ENCODE results near the gene ZNF324. TPM values are rescaled to one million over a fixed set of nuclear protein-coding genes. Genes with fewer than 3 reads are reported as not detected.
A peak's percentile ranks its signal among the peaks of the same experiment; 100 is the strongest.

The ZNF324 gene
- polyA plus RNA-seq, 1 of the 3 experiments (the other 2 are of a cell fraction): 5.6 TPM

GRCh38 chr19:58471736-58472135, 4.9 kb downstream of the ZNF324 start:
- Histone ChIP-seq H3K9me2 (no peaks in the 10 kb centered on the region), H3K9me3 (no peaks in the 10 kb centered on the region), H2AFZ (ENCODE audit: low read depth) (no peak overlapping the region), H3K36me3 (replicated peaks in 1 of 2; ENCODE audit: control insufficient read depth in 1 of 2, insufficient read depth in 2 of 2, low read length in 1 of 2) (peaks cover 0 to 35% of the 10 kb centered on the region in 2 experiments), H3K9ac (no peak overlapping the region), H3F3A (replicated peaks; ENCODE audit: insufficient read depth) (peaks cover 10% of the 10 kb centered on the region), H3K79me2 (ENCODE audit: insufficient read depth) (peaks cover 25% of the 10 kb centered on the region), H3K27ac (ENCODE audit: low read depth in 2 of 2, low read length in 1 of 2) (no peak overlapping the region), H4K20me1 (ENCODE audit: insufficient read depth) (peaks cover 13% of the 10 kb centered on the region; the same call in 1 of the 2 replicates), H3K27me3 (ENCODE audit: insufficient read depth) (no peaks in the 10 kb centered on the region), H3K4me2 (no peak overlapping the region), H3K4me1 (ENCODE audit: control insufficient read depth in 1 of 2, insufficient read depth in 2 of 2, low read depth in 1 of 2, low read length in 1 of 2) (peaks cover 0 to 29% of the 10 kb centered on the region in 2 experiments; a peak in 1 of 4 replicates), H3K4me3 (ENCODE audit: low read depth in 2 of 2, low read length in 1 of 2) (no peak overlapping the region)
- CTCF ChIA-PET: no interaction called here
- POLR2A ChIA-PET: no interaction called here
- peak; percentile 11 for DNase-seq
- no peak for TF ChIP-seq RXRA (IDR thresholded peaks at IDR 0.05; ENCODE audit: borderline replicate concordance, low read depth)
- no peak for TF ChIP-seq FOSL2 (IDR thresholded peaks at IDR 0.05; ENCODE audit: borderline replicate concordance, low read depth)
- TF ChIP-seq USF1 (IDR thresholded peaks at IDR 0.05; ENCODE audit: borderline replicate concordance, low read depth): no peak
- TF ChIP-seq NRF1 (IDR thresholded peaks at IDR 0.05; ENCODE audit: low read depth, low read length): no peak
- no peak for TF ChIP-seq CHD2 (IDR thresholded peaks at IDR 0.05; ENCODE audit: low read length, partially characterized antibody)
- TF ChIP-seq, protein P1, sequence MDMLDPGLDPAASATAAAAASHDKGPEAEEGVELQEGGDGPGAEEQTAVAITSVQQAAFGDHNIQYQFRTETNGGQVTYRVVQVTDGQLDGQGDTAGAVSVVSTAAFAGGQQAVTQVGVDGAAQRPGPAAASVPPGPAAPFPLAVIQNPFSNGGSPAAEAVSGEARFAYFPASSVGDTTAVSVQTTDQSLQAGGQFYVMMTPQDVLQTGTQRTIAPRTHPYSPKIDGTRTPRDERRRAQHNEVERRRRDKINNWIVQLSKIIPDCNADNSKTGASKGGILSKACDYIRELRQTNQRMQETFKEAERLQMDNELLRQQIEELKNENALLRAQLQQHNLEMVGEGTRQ (IDR thresholded peaks at IDR 0.05; ENCODE audit: borderline replicate concordance, low read depth, low read length): no peak
- no peak for TF ChIP-seq POLR2AphosphoS5 (IDR thresholded peaks at IDR 0.05; ENCODE audit: low read depth, low read length)
- TF ChIP-seq, protein P2, sequence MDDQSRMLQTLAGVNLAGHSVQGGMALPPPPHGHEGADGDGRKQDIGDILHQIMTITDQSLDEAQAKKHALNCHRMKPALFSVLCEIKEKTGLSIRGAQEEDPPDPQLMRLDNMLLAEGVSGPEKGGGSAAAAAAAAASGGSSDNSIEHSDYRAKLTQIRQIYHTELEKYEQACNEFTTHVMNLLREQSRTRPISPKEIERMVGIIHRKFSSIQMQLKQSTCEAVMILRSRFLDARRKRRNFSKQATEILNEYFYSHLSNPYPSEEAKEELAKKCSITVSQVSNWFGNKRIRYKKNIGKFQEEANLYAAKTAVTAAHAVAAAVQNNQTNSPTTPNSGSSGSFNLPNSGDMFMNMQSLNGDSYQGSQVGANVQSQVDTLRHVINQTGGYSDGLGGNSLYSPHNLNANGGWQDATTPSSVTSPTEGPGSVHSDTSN (IDR thresholded peaks at IDR 0.05): no peak
- no peak for TF ChIP-seq NFIC (IDR thresholded peaks at IDR 0.05; ENCODE audit: borderline replicate concordance)
- 97% methylated on average over 32 of the region's 39 CpGs for WGBS (ENCODE audit: low lambda C conversion rate)

DNA sequence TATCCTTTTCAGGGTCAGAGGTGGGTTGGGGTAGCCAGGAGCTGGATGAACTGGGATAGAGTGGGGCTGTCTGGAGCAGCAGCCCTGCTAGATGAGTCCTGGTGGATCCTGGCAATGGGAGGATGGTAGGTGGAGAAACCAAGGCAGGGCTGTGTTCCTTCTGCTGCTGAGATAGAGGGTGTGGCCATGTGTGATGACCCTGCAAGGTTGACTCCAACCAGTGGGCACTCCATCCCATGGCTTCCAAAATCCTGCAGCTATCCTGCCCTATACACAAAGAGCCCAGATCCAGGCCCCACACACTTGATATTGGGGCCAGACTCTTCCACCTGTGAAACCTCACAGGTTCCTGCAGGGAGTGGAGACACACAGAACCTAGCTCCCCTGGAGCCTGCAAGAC, 6.9 kb downstream of the ZNF324 start:
- ChIA-PET POLR2A (no interaction called here), CTCF (no interaction called here)
- no peak for DNase-seq
- Histone ChIP-seq H3K4me2 (no peak overlapping the region), H3K9me3 (no peaks in the 10 kb centered on the region), H3K4me3 (ENCODE audit: low read depth in 2 of 2, low read length in 1 of 2) (no peak overlapping the region), H3K9ac (no peak overlapping the region), H3K9me2 (no peaks in the 10 kb centered on the region), H3K27me3 (ENCODE audit: insufficient read depth) (no peaks in the 10 kb centered on the region), H4K20me1 (ENCODE audit: insufficient read depth) (0 out of 2 replicates have a peak, but pooled peaks cover 6% of the 10 kb centered on the region), H3K27ac (ENCODE audit: low read depth in 2 of 2, low read length in 1 of 2) (no peak overlapping the region; a peak in 1 of 4 replicates), H3K4me1 (ENCODE audit: control insufficient read depth in 1 of 2, insufficient read depth in 2 of 2, low read depth in 1 of 2, low read length in 1 of 2) (peaks cover 0 to 33% of the 10 kb centered on the region in 2 experiments; a peak in 1 of 4 replicates), H2AFZ (ENCODE audit: low read depth) (no peak overlapping the region), H3K79me2 (ENCODE audit: insufficient read depth) (peaks cover 9% of the 10 kb centered on the region; the same call in 1 of the 2 replicates), H3K36me3 (replicated peaks in 1 of 2; ENCODE audit: control insufficient read depth in 1 of 2, insufficient read depth in 2 of 2, low read length in 1 of 2) (peaks cover 0 to 35% of the 10 kb centered on the region in 2 experiments), H3F3A (replicated peaks; ENCODE audit: insufficient read depth) (peaks cover 10% of the 10 kb centered on the region)
- TF ChIP-seq USF1 (IDR thresholded peaks at IDR 0.05; ENCODE audit: borderline replicate concordance, low read depth) (no peak), SIN3A (IDR thresholded peaks at IDR 0.05; ENCODE audit: borderline replicate concordance, low read depth, low read length) (peak; percentile 8; the same call in 1 of the 2 replicates)
